Skin of body (tissue), 2 donors: Measurements from ENCODE around the gene LPAR5. TPM values are rescaled to one million over a fixed set of nuclear protein-coding genes. Genes with fewer than 3 reads are reported as not detected.

Experiments used
- DNase-seq: peaks from one replicate; lab custom pipeline; 2025; lab: John Stamatoyannopoulos, UW
- total RNA-seq: library from RNA; depleted of rRNA; stranded (reverse); fragments of >200 nt; gene quantifications from one replicate; pipeline ENCODE4 v1.2.3, GENCODE V29; 2014

LPAR5 gene
- total RNA-seq = 1.7 TPM

DNA sequence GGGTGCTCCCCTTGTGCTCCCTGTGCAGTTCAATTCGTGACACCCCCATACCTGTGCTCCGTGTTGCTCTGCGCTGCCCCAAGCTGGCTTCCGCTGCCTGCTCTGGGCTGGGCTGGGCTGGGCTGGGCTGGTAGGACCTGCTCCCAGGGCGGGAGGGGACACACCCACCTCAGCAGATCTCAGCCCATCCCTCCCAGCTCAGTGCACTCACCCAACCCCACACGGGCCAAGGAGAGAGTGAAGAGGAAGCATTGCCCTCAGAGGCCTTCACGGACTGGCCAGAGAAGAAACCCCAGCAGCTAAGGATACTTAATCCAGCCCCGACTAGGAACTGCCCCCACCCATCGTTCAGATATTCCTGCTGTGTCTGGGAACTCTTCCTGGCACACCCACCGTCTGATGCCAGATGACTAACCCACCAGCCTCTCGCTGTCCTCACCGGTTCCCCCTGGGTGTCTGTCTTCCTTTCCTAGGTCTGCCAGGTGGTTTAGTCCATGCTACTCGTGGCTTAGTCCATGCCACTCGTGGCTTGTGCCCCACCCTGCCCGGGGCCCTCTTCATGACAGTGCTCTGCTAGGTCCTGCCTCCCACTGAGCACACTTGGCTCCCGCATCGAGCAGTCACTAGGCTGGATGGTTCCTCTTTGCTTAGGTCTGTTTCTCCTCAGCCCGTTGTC is at the start of gene LPAR5:
TSS of gene LPAR5 (minus strand) at position 104 of the 676 bp plus-strand sequence. CDS start 14,711 bp downstream, outside the sequence.
- no peak for DNase-seq

DNA sequence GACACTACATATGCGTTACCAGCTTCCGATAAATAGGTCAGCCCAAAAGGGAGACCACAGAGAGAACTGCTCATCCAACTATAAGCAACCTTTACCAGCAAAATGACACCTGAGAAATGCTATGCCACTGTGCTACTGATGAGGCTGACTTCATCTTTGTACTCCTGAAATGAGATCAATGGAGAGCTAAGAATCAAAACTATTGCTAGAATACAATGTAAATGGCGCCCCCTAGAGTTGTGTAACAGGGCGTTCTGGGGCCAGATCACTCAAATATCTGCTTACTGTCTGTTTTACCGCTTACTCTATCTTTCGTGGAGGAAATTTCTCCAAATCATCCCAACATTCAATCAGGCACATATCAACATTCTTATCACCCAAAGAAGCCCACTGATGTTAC is 48.9 kb upstream of the LPAR5 start:
- no peak for DNase-seq

DNA sequence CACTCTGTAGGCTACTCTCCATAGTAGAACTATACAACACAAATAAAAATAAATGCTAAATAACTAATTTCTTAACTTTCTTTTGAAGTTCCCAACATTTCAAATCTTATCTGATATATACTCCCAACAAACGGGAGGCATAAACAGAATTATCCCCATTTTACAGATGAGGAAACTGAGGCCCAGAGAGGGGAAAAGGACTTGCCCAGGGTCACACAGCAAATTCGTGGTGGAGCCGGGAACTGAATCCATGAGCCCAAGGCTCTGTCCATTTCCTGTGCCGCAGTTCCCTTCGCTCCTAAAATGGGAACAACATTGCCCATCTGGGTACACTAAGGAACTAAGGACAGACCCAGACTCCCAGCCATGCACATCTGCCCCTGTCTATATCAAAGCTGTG is 41.2 kb upstream of the LPAR5 start:
- no peak for DNase-seq

DNA sequence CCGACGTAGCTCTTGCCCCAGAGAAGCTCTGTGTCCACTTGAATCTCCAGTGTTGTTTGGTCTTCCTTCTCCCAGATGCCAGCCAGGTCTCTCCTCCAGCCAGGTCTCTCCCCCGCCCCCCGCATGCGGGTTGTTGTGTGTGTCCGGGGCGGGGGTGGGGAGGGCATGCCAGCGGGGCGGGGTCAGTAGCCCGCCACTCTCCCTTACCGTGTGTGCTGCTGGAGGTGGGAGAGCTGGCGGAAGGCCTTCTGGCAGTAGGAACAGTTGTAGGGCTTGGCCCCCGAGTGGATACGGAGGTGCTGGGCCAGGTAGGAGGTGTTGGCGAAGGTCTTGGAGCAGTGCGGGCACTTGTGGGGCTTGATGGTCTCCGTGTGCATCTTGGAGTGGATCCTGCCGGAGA is 36.4 kb upstream of the LPAR5 start:
- no peak for DNase-seq

DNA sequence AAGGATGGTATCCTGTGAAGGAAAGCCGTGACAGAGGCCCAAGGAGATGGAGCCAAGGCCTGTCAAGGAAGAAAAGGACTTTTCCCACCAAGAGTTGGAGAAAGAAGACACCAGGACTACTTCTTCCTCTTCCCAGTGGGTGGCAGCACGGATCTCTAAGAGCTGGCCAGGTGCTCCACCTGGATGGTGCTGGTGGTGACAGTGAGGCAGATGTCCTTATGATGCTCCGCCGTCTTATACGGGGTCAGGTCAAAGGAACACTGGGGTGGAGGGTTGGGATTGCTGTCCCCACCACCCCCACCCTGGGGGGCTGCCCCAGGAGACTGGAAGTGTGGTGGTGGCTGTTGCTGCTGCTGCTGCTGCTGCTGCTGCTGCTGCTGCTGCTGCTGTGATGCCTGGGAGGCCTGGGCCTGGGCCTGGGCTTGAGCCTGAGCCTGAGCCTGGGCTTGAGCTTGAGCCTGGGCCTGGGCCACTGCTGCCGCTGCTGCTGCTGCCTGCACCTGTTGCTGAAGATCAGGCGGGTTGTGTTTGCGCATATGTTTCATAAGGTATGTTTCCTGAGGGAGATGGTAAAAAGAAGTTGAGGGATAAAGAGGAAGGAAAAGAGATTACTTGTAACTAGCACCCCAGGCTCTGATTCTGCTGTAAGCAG is 31.9 kb upstream of the LPAR5 start:
- DNase-seq = no peak

DNA sequence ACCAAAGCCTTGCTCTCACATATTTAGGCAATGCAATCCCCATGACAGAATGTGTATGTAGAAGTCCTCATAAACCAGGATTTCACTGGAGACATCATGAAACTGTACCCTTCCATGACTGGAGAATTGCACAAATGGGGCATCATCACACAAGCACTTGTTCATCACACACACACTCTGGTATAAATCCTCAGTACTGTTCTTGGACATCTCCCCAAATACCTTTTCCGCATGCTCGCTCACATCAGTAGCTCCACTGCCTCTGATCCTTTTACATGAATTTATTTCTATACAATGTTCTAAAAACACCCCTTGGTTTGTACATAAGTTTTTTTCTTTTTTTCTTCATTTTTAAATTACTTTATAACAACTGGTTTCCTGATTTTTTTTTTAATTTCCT is 30.5 kb upstream of the LPAR5 start:
- DNase-seq = no peak

DNA sequence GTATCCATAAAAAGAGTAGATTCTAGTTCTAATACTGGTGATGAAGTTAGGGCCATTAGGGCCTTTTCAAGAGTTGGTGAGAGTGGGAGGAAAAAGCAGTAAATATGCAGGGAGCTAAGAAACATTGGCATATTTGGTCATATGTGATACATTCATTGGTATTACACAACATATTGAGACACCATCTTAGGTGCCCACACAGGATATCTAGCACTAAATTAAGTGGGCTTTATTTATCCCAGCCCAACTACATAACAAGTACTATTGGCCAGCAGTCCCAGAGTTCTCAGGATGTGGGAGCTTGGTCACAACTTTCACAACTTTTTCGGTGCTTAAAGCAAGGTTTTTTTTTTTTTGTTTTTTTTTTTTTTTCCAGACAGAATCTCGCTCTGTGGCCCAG is 29.1 kb upstream of the LPAR5 start:
- DNase-seq = no peak

DNA sequence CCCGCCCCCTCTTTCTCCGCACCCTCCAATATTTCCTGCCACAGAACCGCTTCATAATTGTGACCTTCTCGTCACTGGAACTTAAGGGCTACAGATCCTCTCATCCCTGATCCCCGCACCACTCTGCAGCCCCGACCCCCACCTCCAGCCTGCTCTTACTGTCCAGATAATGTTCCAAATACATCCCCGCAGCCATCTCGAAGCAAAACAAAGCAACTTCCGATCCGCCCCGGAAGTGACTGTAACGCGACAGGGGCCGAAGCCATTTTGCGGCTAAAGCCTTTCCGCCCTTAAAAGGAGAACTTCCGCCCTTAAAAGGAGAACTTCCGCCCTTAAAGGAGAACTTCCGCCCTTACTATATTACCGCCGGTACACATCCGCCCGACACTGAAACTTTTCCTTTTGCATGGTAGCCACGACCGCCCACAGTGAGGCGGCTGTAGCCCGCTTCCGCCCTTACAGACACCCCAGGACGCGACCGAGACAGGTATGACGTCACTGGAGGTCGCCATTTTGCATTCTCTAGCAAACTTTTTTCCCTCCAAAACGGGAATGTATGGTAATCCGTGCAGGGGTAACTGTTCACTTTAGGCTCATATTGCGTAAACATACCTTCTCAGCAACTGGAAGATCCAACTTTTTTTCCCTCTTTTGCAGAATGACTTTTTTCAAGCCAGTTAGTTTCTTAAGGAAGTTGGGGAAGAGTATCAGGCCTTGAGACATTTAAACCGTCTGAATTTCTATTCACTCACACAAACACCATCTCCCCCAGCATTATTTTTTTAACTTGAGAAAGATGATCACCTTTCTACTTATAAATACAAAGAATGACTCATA is 27.4 kb upstream of the LPAR5 start, which contains the start of gene ING4:
TSS of gene ING4 (minus strand) at position 214 of the 837 bp plus-strand sequence. CDS start at position 196, 18 bp downstream.
- DNase-seq = peak; percentile 100

DNA sequence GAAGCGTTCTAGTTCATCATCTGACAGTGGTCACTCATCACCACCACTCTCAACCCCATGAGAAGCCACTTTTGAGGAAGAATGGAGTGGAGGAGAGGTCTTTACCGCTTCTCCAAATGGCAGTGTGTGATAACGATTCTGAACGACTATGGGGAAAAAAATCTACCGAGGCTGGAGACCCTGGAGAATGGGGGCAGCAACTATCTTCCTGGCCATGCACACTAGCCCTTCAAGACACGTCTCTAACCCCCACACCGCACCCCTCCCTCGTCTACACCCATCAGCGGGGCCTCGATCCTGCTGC is 26.8 kb upstream of the LPAR5 start:
- DNase-seq = no peak

DNA sequence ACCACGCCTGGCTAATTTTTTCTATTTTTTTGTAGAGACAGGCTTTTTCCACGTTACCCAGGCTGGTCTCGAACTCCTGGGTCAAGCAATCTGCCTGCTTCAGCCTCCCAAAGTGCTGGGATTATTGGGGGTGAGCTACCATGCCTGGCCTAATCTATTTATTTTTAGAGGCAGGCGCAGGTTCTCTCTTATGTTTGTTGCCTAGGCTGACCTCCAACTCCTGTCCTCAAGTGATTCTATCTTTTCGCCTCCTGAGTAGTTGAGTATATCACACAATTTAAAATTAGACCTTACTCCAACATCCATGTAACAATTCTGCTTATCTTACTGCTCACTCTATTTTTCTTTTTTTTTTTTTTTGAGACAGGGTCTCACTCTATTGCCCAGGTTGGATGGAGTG is 18.2 kb upstream of the LPAR5 start:
- no peak for DNase-seq

DNA sequence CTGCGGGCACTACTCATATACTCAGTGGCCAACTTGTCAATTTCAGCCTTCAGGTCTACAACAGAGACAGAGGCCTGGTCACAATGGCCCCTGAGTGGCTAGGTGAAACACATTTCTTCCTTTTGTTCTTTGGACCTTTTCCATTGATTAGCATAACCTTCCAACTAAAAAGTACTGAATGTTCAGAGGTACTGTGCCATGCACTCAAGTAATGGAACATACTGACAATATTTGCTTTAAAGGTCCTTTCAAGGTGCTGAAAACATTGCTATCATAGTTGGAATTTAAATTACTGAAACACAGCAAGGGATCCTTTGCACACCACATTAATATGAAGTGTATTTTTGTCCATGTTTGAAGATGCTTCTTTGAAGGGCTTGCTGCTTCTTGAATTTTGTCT is 17.6 kb upstream of the LPAR5 start:
- no peak for DNase-seq

DNA sequence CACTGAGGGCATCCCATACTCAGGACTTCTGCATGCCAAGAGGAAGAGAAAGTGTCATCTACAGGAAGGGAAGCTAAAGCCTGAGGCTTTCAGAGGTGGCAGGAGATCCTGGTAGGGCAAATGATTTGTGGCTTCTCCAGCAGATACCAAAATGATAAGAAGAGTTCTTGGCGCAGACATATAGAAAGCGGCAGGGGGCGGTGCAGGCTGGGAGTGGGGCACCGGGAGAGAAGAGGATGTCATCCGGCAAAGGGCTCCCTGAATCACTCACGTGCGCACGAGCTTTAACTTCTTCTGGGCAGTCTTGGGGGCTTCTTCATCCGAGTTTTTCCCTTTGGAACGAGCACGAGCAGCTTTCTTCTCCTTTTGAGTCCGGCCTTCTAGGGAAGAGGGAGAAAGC is 16.6 kb upstream of the LPAR5 start:
- no peak for DNase-seq

DNA sequence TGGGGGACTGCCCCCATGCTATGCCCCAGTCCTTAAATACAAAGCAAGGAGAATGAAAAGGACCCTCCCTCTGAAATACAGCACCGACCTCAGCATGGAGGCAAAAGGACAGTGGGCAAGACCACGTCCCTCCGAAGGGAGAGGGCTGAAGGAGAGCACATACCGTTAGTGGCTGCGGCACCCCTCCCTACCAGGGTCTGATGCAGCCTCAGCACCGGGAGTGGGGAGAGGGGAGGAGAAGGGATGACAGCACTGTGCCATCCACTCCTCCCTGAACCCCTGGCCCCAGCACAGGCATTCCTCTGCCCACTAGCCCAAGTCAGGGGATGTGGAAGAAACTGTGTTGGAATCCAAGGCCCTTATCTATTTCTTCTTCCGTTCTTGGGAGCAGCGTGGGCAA is 15.1 kb upstream of the LPAR5 start:
- DNase-seq = no peak

DNA sequence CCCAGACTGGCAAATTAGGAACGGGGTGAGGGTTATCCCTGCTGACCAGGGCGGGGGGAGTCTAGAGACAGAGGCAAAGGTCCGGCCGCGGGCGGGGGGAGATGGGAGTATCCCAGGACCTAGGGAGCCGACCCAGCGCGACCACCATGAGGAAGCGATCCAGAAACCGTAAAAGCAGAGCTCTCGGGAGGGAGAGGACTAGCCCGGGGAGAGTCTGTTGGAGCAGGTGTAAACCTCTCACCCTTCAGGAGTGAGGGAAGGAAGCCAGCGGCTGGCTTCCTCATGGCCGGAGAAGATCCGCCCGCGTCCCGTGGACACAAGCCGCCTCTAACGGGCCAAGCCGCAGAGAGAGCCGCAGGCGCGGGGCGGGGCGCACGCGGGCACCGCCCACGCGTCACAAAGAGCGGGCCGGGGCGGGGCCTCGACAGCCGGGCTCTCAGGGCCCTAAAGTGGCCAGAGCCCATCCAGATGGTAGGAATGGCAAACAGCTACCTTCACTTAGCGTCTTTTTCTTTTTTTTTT is 11.4 kb upstream of the LPAR5 start, which contains the start of gene ACRBP:
TSS of gene ACRBP (minus strand) at position 350 of the 522 bp plus-strand sequence. CDS start at position 284, 66 bp downstream.
- no peak for DNase-seq

DNA sequence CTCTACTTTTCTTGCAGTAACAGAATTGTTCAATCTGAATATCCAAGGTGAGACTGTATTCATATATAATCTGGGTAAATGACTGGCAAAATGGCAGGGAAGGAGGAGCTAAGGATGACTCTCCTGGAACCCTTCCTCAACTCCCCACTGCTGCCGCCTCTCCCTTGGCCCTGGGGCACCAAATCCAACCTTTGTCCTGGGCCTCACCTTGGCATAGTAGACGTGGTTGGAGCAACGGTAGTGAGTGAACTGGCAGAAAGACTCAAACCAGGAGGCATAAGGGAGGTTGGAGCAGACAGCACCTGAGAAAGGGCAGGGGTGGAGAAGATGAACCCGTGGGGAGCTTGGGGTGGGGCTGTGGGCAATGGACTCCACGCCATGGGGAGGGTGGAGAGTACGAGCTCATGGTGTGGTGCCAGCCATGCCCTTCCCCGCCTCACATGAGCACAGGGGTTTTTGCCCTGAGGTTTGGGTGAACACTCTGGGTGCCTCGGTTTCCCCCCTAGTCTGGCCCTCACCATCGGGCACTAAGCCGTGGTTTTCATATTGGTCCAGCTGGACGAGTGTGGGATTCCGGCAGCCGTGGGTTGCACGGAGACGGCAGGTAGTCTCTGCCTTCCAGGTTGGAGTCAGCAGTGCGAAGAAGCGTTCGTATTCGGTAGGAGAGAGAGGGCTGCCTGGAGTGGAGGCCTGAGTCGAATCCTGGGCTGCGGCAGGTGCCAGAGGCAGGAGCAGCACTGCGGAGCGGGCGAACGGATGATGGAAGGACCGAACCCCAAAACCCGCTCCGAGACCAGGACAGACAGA is 10.7 kb upstream of the LPAR5 start:
- DNase-seq = no peak

DNA sequence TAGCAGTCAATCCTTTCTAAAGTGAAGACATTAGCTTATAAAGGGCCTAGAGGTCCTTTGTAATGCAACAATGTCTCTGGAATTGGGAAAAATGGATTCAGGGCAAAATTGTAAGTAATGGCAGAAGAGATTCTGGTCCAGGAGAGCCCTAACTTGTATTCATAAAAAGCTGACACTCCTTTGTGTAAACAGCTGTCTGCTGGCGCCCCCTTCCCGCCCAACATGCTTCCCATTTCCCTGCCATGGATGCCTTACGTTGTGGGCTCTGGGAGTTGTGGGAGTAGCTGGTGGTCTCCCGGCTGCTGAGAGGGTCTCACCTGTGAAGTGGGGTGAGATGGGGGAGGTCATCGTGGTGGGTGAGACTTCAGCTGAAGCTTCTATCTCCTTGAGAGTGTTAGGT is 9.1 kb upstream of the LPAR5 start:
- DNase-seq = no peak

DNA sequence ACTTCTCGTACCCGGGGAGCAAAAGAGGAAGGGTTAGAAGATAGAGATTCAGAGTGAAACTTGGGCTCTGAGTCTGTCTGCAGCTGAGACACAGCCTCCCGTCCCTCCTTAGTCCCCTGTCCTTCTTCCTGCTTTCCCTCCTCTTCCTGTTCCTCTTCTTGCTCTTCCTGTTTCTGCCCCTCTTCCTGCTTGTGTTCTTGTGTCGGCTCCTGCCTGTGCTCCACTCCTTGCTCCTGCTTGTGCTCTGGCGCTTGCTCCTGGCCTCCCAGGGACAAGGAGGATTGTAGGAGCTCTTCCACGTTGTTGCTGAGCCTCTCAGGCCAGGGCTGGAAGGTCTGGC is 8.5 kb upstream of the LPAR5 start:
- DNase-seq = no peak

DNA sequence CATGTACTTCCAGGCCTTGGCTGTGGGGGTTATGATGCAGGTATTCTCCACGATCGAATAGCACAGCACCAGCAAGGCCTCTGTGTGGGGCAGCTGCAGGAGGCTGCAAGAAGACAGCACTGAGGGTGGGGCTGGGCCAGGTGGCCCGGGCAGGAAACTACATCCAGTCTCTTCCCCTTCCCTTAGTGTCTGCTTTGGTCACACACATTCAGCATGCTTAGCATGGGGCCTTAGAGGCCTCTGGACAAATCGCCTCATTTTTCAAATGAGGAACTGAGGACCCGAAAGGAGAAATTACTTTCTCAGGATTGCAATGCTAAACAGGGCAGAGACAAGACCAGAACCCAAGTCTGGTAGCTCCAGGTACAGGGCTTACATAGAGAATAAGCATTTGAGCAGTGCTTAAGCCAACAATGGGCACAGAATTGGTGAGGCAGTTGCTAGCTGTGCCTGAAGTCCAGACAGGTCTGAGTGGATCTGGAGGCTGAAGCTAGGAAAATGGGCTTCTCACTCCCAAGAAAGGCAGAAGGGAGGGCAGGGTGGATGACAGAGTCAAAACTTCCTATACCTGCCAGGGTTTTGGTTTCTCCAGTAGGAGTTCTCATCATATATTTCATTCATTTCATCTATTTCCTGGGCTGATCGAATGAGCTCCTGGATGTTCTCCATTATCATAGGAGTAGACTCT is 8.0 kb upstream of the LPAR5 start:
- no peak for DNase-seq

DNA sequence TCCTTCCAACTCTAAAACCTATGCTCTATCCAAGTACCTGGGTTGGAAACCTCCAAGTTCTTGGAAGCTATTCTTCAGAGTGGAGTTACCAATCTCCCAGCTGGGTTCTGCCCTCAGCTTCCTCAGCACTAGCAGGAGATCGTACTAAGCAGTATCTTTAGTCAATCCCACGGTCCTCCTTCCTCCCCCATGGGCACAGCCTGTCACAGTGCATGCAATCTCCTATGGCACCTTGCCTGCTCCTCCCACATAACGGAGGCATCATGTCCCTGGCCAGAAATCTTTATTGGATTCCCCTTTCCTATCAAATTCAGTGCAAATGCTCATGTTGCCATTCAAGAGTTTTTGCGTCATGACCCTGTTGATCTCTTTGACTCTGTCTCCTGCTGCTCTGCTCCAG is 5.4 kb upstream of the LPAR5 start:
- DNase-seq = no peak

DNA sequence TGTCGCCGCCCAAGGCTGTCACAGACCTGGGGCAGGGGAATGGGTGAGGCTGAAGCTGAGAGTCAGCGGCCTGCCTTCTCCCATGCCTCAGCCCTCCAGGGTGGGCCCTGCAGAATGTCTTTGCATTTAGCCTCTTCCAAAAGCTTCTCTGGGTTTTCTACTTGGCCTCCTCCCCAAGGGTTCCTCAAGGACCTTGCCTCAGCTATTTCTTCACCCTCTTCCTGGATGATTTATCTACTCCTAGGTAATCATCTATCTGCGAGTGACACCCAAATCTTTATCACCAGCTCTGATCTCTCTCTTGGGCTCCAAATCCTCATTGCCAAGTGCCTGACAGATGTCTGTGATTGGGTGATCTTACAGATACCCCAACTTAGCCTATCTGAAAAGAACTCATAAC is 4.7 kb upstream of the LPAR5 start:
- DNase-seq = no peak
